Fibroblast of lung (primary cell): ENCODE data around the gene UBR4. TPM values are rescaled to one million over a fixed set of nuclear protein-coding genes. Genes with fewer than 3 reads are reported as not detected.

ENCODE experiments used
- DNase-seq, 2 donors: peaks; one replicate each; pipeline versions ENCODE4 v3.0.0 to v3.0.0-alpha.2; 2010; ENCODE audit warnings: low read depth in 2 of 2
- H2AFZ ChIP-seq: 2 replicates; pipeline ENCODE4 v1.5.1; 2012; ENCODE audit warnings: low read length, control low read depth, inconsistent platforms
- H3K27ac ChIP-seq: 2 replicates; pipeline ENCODE4 v1.5.1; 2011; ENCODE audit warnings: low read length, control low read depth; ENCODE audit not compliant: insufficient read depth
- H3K27me3 ChIP-seq: 2 replicates; pipeline ENCODE4 v1.5.1; 2011; ENCODE audit warnings: mild to moderate bottlenecking, low read length; ENCODE audit not compliant: control insufficient read depth, insufficient read depth
- H3K36me3 ChIP-seq: 2 replicates; pipeline ENCODE4 v1.5.1; 2011; ENCODE audit warnings: low read length; ENCODE audit not compliant: control insufficient read depth, insufficient read depth
- H3K4me1 ChIP-seq: 2 replicates; pipeline ENCODE4 v1.5.1; 2011; ENCODE audit warnings: low read length; ENCODE audit not compliant: control insufficient read depth, insufficient read depth; ENCODE audit errors: extremely low read depth
- H3K4me2 ChIP-seq: 2 replicates; pipeline ENCODE4 v1.5.1; 2011; ENCODE audit warnings: low read length, control low read depth; ENCODE audit not compliant: insufficient read depth; ENCODE audit errors: extremely low read depth
- H3K4me3 ChIP-seq, 4 experiments: fragments of 200-600 bp in 1 of 4; sonication (generic) in 1 of 4; replicated peaks in 1 of 4; 2 replicates each; pipeline ENCODE4 v1.5.1; 2011 to 2016; ENCODE audit warnings: low read length in 4 of 4, low read depth in 3 of 4, mild to moderate bottlenecking in 3 of 4, control low read depth in 2 of 4, inconsistent platforms in 1 of 4, mixed read lengths in 1 of 4; ENCODE audit not compliant: insufficient read depth in 1 of 4; ENCODE audit errors: control extremely low read depth in 1 of 4
- H3K79me2 ChIP-seq: 2 replicates; pipeline ENCODE4 v1.5.1; 2012; ENCODE audit warnings: mild to moderate bottlenecking, low read length, inconsistent platforms; ENCODE audit not compliant: control insufficient read depth, insufficient read depth
- H3K9ac ChIP-seq: 2 replicates; pipeline ENCODE4 v1.5.1; 2011; ENCODE audit warnings: mild to moderate bottlenecking, low read length, control low read depth; ENCODE audit not compliant: insufficient read depth
- H3K9me3 ChIP-seq: 2 replicates; pipeline ENCODE4 v1.5.1; 2012; ENCODE audit warnings: low read depth, low read length; ENCODE audit not compliant: control insufficient read depth, insufficient read depth
- H4K20me1 ChIP-seq: 2 replicates; pipeline ENCODE4 v1.5.1; 2011; ENCODE audit warnings: low read length; ENCODE audit not compliant: control insufficient read depth, insufficient read depth; ENCODE audit errors: extremely low read depth
- EZH2 ChIP-seq: IDR thresholded peaks from 2 replicates; pipeline ENCODE4 v1.5.1; 2012; ENCODE audit warnings: low read length, control low read depth, mild to moderate bottlenecking; ENCODE audit errors: missing control alignments
- polyA plus RNA-seq, 2 donors: library from polyadenylated mRNA; depleted of rRNA in 1 of 2; stranded (reverse) in 1 of 2; unstranded in 1 of 2; fragments of >200 nt; gene quantifications; 2 replicates each; pipeline ENCODE4 v1.2.1, GENCODE V29; 2011 to 2012; ENCODE audit warnings: missing spikeins in 1 of 2
- total RNA-seq: library from RNA; depleted of rRNA; stranded (reverse); fragments of >200 nt; gene quantifications from 2 replicates; pipeline ENCODE4 v1.2.1, GENCODE V29; 2014
- TF ChIP-seq, protein P1 (sequence below), 2 donors: IDR thresholded peaks in 1 of 2; conservative IDR thresholded peaks in 1 of 2; 1 replicate in 1 of 2; 2 replicates in 1 of 2; pipeline ENCODE4 v1.5.1; 2011 to 2012; ENCODE audit warnings: low read length in 2 of 2, control low read depth in 1 of 2, inconsistent platforms in 1 of 2, low read depth in 1 of 2, mild to moderate bottlenecking in 1 of 2

Gene UBR4
- total and polyA plus RNA-seq, 2 donors (not counting 1 experiment from before 2014, with no cell fraction given) = 32.0 to 164 TPM

- H3K4me2 ChIP-seq = no peak overlapping the region
- TF ChIP-seq, protein P1, sequence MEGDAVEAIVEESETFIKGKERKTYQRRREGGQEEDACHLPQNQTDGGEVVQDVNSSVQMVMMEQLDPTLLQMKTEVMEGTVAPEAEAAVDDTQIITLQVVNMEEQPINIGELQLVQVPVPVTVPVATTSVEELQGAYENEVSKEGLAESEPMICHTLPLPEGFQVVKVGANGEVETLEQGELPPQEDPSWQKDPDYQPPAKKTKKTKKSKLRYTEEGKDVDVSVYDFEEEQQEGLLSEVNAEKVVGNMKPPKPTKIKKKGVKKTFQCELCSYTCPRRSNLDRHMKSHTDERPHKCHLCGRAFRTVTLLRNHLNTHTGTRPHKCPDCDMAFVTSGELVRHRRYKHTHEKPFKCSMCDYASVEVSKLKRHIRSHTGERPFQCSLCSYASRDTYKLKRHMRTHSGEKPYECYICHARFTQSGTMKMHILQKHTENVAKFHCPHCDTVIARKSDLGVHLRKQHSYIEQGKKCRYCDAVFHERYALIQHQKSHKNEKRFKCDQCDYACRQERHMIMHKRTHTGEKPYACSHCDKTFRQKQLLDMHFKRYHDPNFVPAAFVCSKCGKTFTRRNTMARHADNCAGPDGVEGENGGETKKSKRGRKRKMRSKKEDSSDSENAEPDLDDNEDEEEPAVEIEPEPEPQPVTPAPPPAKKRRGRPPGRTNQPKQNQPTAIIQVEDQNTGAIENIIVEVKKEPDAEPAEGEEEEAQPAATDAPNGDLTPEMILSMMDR (conservative IDR thresholded peaks at IDR 0.05 in 1 of 2, IDR thresholded peaks at IDR 0.05 in 1 of 2; ENCODE audit: low read depth in 1 of 2, low read length in 2 of 2) = no peak
- TF ChIP-seq EZH2 = no peak
- peak in 1 of 2 donors; percentile 39 for DNase-seq
- H3K4me1 ChIP-seq = no peaks in the 10 kb centered on the region
- H4K20me1 ChIP-seq = no peaks in the 10 kb centered on the region
- no peak overlapping the region for H3K4me3 ChIP-seq
- H2AFZ ChIP-seq = no peak overlapping the region
- H3K36me3 ChIP-seq = no peaks in the 10 kb centered on the region
- H3K9me3 ChIP-seq = no peaks in the 10 kb centered on the region
- no peak overlapping the region for H3K9ac ChIP-seq
- no peaks in the 10 kb centered on the region for H3K27me3 ChIP-seq
- H3K79me2 ChIP-seq = no peaks in the 10 kb centered on the region
- H3K27ac ChIP-seq = no peak overlapping the region
Observed at GRCh38 chr1:19066248-19066873, 143.7 kb downstream of the UBR4 start.

DNA sequence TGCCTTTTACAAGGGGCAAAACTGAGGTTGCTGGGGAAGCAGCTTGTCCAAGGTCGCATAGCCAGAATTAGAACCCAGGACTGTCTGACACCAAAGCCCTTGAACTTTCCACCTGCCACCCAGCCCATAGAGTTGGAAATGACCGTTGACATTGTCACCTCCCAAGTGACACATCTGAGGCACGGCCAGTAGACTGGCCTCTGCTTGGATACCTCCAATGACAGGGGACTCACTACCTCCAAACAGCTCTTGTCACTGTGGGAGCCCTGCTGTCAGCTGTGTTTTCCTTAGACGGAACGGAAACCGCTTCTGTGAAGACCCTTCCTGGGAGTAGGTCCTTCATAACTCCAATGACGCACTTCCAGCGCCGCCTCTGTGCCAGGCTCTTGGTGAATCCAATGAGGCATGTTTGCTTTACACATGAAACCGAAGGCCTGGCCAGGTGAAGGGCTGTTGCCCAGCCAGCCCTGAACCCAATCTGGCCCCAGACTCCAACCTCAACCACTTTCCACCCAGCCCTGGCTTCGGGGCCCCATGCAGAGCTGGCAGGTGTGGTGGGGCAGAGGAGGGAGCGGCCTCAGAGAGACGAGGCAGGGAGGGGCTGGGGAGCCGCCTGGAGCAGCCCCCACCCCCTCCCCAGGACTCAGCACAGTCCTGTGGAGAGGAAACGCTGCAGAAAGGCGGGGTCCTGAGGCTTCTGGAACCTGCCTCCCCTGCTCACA, 144.4 kb downstream of the UBR4 start:
- no peak for DNase-seq
- no peaks in the 10 kb centered on the region for H4K20me1 ChIP-seq

GRCh38 chr1:19064906-19065450, 145.1 kb downstream of the UBR4 start:
- H3K9ac ChIP-seq = no peak overlapping the region
- no peak for TF ChIP-seq EZH2
- TF ChIP-seq, protein P1 (conservative IDR thresholded peaks at IDR 0.05 in 1 of 2, IDR thresholded peaks at IDR 0.05 in 1 of 2; ENCODE audit: low read depth in 1 of 2, low read length in 2 of 2) = no peak
- H3K4me1 ChIP-seq = no peaks in the 10 kb centered on the region
- H3K9me3 ChIP-seq = no peaks in the 10 kb centered on the region
- no peak overlapping the region for H3K4me2 ChIP-seq
- no peaks in the 10 kb centered on the region for H3K36me3 ChIP-seq
- H3K27ac ChIP-seq = no peak overlapping the region
- no peaks in the 10 kb centered on the region for H4K20me1 ChIP-seq
- no peaks in the 10 kb centered on the region for H3K27me3 ChIP-seq
- H3K4me3 ChIP-seq = no peak overlapping the region
- no peak for DNase-seq
- H3K79me2 ChIP-seq = no peaks in the 10 kb centered on the region
- no peak overlapping the region for H2AFZ ChIP-seq

More for the DNA sequence above, 144.4 kb downstream of the UBR4 start:
- Histone ChIP-seq H3K36me3 (no peaks in the 10 kb centered on the region), H3K27ac (no peak overlapping the region), H3K9ac (no peak overlapping the region), H3K9me3 (no peaks in the 10 kb centered on the region), H3K4me1 (no peaks in the 10 kb centered on the region), H3K27me3 (no peaks in the 10 kb centered on the region), H3K4me2 (no peak overlapping the region), H3K4me3 (no peak overlapping the region), H2AFZ (no peak overlapping the region), H3K79me2 (no peaks in the 10 kb centered on the region)
- no peak for TF ChIP-seq EZH2
- TF ChIP-seq, protein P1 (conservative IDR thresholded peaks at IDR 0.05 in 1 of 2, IDR thresholded peaks at IDR 0.05 in 1 of 2; ENCODE audit: low read depth in 1 of 2, low read length in 2 of 2) = no peak
